Parathyroid adenoma (tissue), 2 donors: ENCODE data around the gene PSMD8.

Experiments
- H2AFZ ChIP-seq: fragments of 300-600 bp; sonication (generic); one replicate; pipeline ENCODE4 v1.7.0; 2017; ENCODE audit warnings: antibody characterized with exemption, mild to moderate bottlenecking
- H3K27ac ChIP-seq: fragments of 300-600 bp; sonication (generic); one replicate; pipeline ENCODE4 v1.7.0; 2017
- H3K27me3 ChIP-seq: fragments of 300-600 bp; sonication (generic); one replicate; pipeline ENCODE4 v1.7.0; 2017; ENCODE audit warnings: low read length; ENCODE audit not compliant: control insufficient read depth, insufficient read depth
- H3K36me3 ChIP-seq: fragments of 300-600 bp; sonication (generic); one replicate; pipeline ENCODE4 v1.7.0; 2017; ENCODE audit warnings: low read length; ENCODE audit not compliant: control insufficient read depth, insufficient read depth
- H3K4me1 ChIP-seq: fragments of 300-600 bp; sonication (generic); one replicate; pipeline ENCODE4 v1.7.0; 2017; ENCODE audit warnings: control low read depth
- H3K4me2 ChIP-seq: fragments of 300-600 bp; sonication (generic); one replicate; pipeline ENCODE4 v1.7.0; 2017; ENCODE audit warnings: low read length
- H3K4me3 ChIP-seq: fragments of 300-600 bp; sonication (generic); one replicate; pipeline ENCODE4 v1.7.0; 2017; ENCODE audit warnings: low read depth, low read length
- H3K79me2 ChIP-seq: fragments of 300-600 bp; sonication (generic); one replicate; pipeline ENCODE4 v1.7.0; 2017; ENCODE audit warnings: control low read depth
- H3K9ac ChIP-seq: fragments of 300-600 bp; sonication (generic); one replicate; pipeline ENCODE4 v1.7.0; 2017; ENCODE audit warnings: mild to moderate bottlenecking
- H3K9me3 ChIP-seq: fragments of 300-600 bp; sonication (generic); one replicate; pipeline ENCODE4 v1.7.0; 2017; ENCODE audit warnings: low read length; ENCODE audit not compliant: control insufficient read depth
- TF ChIP-seq, protein P1 (sequence below): fragments of 300-600 bp; sonication (generic); IDR thresholded peaks from one replicate; pipeline ENCODE4 v1.7.0; 2017; ENCODE audit warnings: antibody characterized with exemption, mild to moderate bottlenecking
- donor health status: primary hyperparathyroidism.

Gene PSMD8

DNA sequence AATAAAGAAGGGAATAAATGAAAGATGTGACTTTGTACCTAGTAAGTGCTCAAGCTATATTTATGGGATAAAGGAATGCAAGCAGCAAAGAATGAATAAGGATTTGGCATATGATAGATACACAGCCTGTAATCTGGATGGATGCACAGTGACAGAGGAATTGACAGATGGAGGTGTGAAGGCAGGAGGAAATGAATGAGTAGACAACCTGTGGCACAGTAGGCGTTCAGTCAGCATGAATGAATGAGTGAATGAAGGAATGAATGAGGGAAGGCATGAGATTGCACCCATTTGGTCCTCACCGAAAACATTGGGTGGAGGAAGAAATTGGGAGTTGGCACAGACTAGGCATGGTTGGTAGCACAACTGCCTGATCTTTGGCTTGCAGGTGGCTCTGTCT is 4.8 kb upstream of the PSMD8 start:
- Histone ChIP-seq H3K36me3 (no peaks in the 10 kb centered on the region), H2AFZ (no peak overlapping the region), H3K4me3 (no peak overlapping the region), H3K27ac (no peak overlapping the region), H3K27me3 (no peaks in the 10 kb centered on the region), H3K9me3 (no peaks in the 10 kb centered on the region), H3K9ac (no peak overlapping the region), H3K79me2 (no peaks in the 10 kb centered on the region), H3K4me2 (no peak overlapping the region), H3K4me1 (peaks cover 3% of the 10 kb centered on the region)
- TF ChIP-seq, protein P1, sequence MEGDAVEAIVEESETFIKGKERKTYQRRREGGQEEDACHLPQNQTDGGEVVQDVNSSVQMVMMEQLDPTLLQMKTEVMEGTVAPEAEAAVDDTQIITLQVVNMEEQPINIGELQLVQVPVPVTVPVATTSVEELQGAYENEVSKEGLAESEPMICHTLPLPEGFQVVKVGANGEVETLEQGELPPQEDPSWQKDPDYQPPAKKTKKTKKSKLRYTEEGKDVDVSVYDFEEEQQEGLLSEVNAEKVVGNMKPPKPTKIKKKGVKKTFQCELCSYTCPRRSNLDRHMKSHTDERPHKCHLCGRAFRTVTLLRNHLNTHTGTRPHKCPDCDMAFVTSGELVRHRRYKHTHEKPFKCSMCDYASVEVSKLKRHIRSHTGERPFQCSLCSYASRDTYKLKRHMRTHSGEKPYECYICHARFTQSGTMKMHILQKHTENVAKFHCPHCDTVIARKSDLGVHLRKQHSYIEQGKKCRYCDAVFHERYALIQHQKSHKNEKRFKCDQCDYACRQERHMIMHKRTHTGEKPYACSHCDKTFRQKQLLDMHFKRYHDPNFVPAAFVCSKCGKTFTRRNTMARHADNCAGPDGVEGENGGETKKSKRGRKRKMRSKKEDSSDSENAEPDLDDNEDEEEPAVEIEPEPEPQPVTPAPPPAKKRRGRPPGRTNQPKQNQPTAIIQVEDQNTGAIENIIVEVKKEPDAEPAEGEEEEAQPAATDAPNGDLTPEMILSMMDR, result no peak

DNA sequence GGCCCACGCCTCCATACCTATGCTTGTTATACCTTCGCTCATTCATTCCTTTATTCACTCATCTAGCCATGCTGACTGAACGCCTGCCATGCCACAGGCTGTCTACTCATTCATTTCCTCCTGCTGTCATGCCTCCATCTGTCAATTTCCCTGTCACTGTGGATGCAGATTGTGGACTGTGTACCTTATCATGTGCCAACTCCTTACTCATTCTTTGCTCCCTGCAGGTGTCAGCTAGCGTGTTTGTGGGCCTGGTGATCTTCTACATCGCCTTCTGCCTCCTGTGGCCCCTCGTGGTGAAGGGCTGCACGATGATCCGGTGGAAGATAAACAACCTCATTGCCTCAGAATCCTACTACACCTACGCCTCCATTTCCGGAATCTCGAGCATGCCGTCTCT is 4.1 kb upstream of the PSMD8 start:
- H3K79me2 ChIP-seq, result peaks cover 3% of the 10 kb centered on the region
- peaks cover 3% of the 10 kb centered on the region for H3K4me1 ChIP-seq
- no peak overlapping the region for H3K4me3 ChIP-seq
- TF ChIP-seq, protein P1, result no peak
- no peaks in the 10 kb centered on the region for H3K9me3 ChIP-seq
- H3K36me3 ChIP-seq, result no peaks in the 10 kb centered on the region
- no peak overlapping the region for H3K4me2 ChIP-seq
- no peak overlapping the region for H2AFZ ChIP-seq
- H3K27ac ChIP-seq, result no peak overlapping the region
- no peaks in the 10 kb centered on the region for H3K27me3 ChIP-seq
- H3K9ac ChIP-seq, result no peak overlapping the region

DNA sequence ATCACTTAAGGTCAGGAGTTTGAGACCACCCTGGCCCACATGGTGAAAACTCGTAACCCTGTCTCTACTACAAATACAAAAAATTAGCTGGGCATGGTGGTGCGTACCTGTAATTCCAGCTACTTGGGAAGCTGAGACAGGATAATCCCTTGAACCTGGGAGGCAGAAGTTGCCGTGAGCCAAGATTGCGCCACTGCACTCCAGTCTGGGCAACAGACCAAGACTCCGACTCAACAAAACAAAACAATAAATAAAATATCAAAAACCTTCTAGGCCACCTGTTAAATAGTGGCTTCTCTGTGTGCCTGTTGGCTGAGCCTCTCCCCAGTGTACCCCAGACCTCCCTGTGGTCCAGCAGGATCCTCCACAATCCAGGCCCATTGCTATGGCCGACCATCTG is 3.3 kb upstream of the PSMD8 start:
- H3K4me3 ChIP-seq, result no peak overlapping the region
- no peak overlapping the region for H2AFZ ChIP-seq
- H3K27ac ChIP-seq, result no peak overlapping the region
- H3K4me1 ChIP-seq, result peaks cover 7% of the 10 kb centered on the region
- H3K9me3 ChIP-seq, result no peaks in the 10 kb centered on the region
- no peak overlapping the region for H3K9ac ChIP-seq
- peaks cover 9% of the 10 kb centered on the region for H3K79me2 ChIP-seq
- H3K4me2 ChIP-seq, result no peak overlapping the region
- H3K27me3 ChIP-seq, result no peaks in the 10 kb centered on the region
- H3K36me3 ChIP-seq, result no peaks in the 10 kb centered on the region
- TF ChIP-seq, protein P1, result no peak

DNA sequence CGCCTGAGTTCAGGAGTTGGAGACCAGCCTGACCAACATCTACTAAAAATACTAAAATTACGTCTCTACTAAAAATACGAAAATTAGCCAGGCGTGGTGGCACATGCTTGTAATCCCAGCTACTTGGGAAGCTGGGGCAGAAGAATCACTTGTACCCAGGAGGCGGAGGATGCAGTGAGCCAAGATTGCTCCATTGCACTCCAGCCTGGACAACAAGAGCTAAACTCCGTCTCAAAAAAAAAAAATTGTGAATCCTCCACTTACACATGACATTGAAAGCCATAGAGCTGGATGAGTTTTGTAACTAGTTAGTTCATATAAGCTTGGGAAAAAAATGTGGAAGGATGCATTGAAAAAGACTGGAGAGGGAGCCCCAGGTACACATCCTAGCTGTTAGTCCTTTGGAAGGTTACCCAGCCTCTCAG is 452 bp upstream of the PSMD8 start:
- H3K27ac ChIP-seq, result peak overlapping the region; percentile 91
- H3K4me1 ChIP-seq, result peaks cover 9% of the 10 kb centered on the region

DNA sequence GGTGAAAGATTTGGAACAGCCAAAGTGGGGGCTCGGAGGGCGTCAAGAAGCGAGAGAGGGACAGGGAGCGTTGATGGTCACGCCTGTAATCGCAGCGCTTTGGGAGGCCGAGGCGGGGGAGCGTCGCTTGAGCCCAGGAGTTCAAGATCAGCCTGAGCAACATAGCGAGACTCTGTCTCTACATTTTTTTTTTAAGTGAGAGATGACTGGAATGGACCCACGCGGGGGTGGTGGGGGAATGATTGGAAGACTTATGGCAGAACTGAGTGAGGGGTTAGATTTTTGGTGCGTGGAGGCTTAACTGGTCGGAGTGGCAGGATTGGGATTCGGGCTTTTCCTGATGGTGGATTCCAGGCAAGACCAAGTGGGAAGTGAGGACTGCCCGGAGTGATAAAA is 725 bp downstream of the PSMD8 start:
- Histone ChIP-seq H3K36me3 (no peaks in the 10 kb centered on the region), H2AFZ (peak overlapping the region; percentile 98), H3K9ac (peak overlapping the region; percentile 85), H3K27ac (peak overlapping the region; percentile 91), H3K9me3 (no peaks in the 10 kb centered on the region), H3K27me3 (no peaks in the 10 kb centered on the region), H3K4me2 (peak overlapping the region; percentile 89), H3K4me1 (peaks cover 9% of the 10 kb centered on the region), H3K4me3 (peak overlapping the region; percentile 87), H3K79me2 (peaks cover 40% of the 10 kb centered on the region)
- TF ChIP-seq, protein P1, result no peak

More for the DNA sequence above, 452 bp upstream of the PSMD8 start:
- Histone ChIP-seq H3K4me3 (peak overlapping the region; percentile 87), H3K9me3 (no peaks in the 10 kb centered on the region), H3K36me3 (no peaks in the 10 kb centered on the region), H2AFZ (peak overlapping the region; percentile 93), H3K4me2 (peak overlapping the region; percentile 82), H3K79me2 (peaks cover 33% of the 10 kb centered on the region), H3K27me3 (no peaks in the 10 kb centered on the region), H3K9ac (no peak overlapping the region)
- TF ChIP-seq, protein P1, result no peak
